Kidney (tissue), 14 donors: ENCODE results near the gene ST6GALNAC4. TPM values are rescaled to one million over a fixed set of nuclear protein-coding genes. Genes with fewer than 3 reads are reported as not detected.

Experiments used
- DNase-seq, 5 donors: peaks; one replicate each; pipeline ENCODE4 v3.0.0-alpha.2; 2013 to 2020
- FAIRE-seq: peaks from 2 replicates; lab custom pipeline; 2012; peaks lifted over from hg19 to GRCh38; lab: Jason Lieb, UNC
- H3K27ac ChIP-seq, 2 donors: one replicate each; pipeline ENCODE4 v1.7.0; 2013; ENCODE audit warnings: low read depth in 2 of 2, low read length in 2 of 2, inconsistent platforms in 1 of 2
- H3K27me3 ChIP-seq: one replicate; pipeline ENCODE4 v1.7.1; 2013; ENCODE audit warnings: low read length, inconsistent platforms; ENCODE audit not compliant: control insufficient read depth, insufficient read depth
- H3K36me3 ChIP-seq, 3 donors: one replicate each; pipeline versions ENCODE4 v1.7.0 to v1.7.1; 2013; ENCODE audit warnings: low read length in 3 of 3, control low read depth in 1 of 3, inconsistent platforms in 1 of 3; ENCODE audit not compliant: insufficient read depth in 3 of 3, control insufficient read depth in 2 of 3
- H3K4me1 ChIP-seq, 3 donors: one replicate each; pipeline versions ENCODE4 v1.7.0 to v1.7.1; 2013; ENCODE audit warnings: low read length in 3 of 3, inconsistent platforms in 1 of 3, low read depth in 1 of 3; ENCODE audit not compliant: control insufficient read depth in 2 of 3, insufficient read depth in 2 of 3
- H3K4me3 ChIP-seq, 3 donors: one replicate each; pipeline versions ENCODE4 v1.7.0 to v1.8.1; 2013; ENCODE audit warnings: low read length in 3 of 3, control low read depth in 1 of 3, inconsistent platforms in 1 of 3
- H3K9ac ChIP-seq, 3 donors: one replicate each; pipeline versions ENCODE4 v1.7.0 to v1.7.1; 2013; ENCODE audit warnings: low read length in 3 of 3, control low read depth in 1 of 3, inconsistent platforms in 1 of 3
- H3K9me3 ChIP-seq, 3 donors: one replicate each; pipeline versions ENCODE4 v1.7.0 to v1.7.1; 2013; ENCODE audit warnings: low read length in 3 of 3, control low read depth in 1 of 3, inconsistent platforms in 1 of 3; ENCODE audit not compliant: control insufficient read depth in 2 of 3, insufficient read depth in 1 of 3
- intact Hi-C: fragments of 100-400 bp; cut with DNase I; formaldehyde crosslinking; loops from one replicate; pipeline ENCODE4 v1.11.1; 2022
- polyA plus RNA-seq: library from polyadenylated mRNA; stranded (reverse); fragments of 350-450 nt; fragmentation: Illumina TruSeq; extraction: RNeasy Lipid Tissue Mini Kit (QIAGEN cat#74804); gene quantifications from one replicate; pipeline ENCODE4 v1.2.3, GENCODE V29; 2014; ENCODE audit warnings: low read depth, low replicate concordance; ENCODE audit not compliant: insufficient read depth
- total RNA-seq: library from RNA; stranded (reverse); fragmentation: NEBNext Ultra II Directional; extraction: Animal tissue kit (Norgen Biotek cat#: 25700); gene quantifications from one replicate; pipeline ENCODE4 v1.2.1, GENCODE V29; 2021
- TF ChIP-seq, protein P1 (sequence below): IDR thresholded peaks from 3 replicates; pipeline ENCODE4 v1.5.1; 2012; ENCODE audit warnings: mild to moderate bottlenecking, moderate library complexity, borderline replicate concordance; ENCODE audit not compliant: insufficient read depth; ENCODE audit errors: extremely low read depth
- donor health status: control.
- donor health status: control.
- donor health status: control.
- donor health status: control.
- donor health status: control.
- donor health status: DM: yes; HTN: yes; CAD: no.
- donor health status: Normal renal cell carcinoma (clear cell type).

ST6GALNAC4 gene
- total and polyA plus RNA-seq, 2 donors from 2014 or later: 31.4 to 31.6 TPM

DNA sequence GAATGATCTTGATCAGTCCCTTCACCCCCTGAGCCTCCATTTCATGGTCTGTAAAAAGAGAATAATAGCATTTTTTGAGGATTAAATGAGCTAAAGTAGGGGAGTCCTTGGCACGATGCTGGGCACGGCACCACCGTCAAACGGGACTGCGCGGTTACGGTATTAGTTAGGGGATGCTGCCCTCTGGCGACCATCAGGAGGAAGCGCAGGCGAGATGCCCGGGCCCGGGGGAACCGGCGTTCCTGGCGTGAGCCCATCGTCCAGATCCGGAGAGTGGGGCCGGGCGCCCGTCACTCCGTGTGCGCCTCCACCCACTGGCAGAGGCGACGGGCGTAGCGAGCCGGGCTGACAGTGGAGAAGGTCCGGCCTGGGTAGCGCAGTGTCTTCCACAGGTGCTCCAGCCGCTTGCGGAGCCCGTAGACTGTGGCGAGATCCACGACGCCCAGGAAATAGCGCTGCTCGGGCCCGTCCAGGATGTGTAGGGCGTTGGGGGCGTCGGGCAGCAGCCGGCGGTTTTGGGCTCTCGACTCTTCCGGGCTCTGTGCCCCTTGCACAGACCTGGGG, 4.8 kb upstream of the ST6GALNAC4 start:
- peak in 4 of 5 donors; percentile 41 to 88 (median 63) for DNase-seq
- H3K27ac ChIP-seq: no peak overlapping the region
- no peak overlapping the region for H3K4me3 ChIP-seq
- FAIRE-seq: no peak
- peaks cover 2% of the 10 kb centered on the region for H3K27me3 ChIP-seq
- TF ChIP-seq, protein P1, sequence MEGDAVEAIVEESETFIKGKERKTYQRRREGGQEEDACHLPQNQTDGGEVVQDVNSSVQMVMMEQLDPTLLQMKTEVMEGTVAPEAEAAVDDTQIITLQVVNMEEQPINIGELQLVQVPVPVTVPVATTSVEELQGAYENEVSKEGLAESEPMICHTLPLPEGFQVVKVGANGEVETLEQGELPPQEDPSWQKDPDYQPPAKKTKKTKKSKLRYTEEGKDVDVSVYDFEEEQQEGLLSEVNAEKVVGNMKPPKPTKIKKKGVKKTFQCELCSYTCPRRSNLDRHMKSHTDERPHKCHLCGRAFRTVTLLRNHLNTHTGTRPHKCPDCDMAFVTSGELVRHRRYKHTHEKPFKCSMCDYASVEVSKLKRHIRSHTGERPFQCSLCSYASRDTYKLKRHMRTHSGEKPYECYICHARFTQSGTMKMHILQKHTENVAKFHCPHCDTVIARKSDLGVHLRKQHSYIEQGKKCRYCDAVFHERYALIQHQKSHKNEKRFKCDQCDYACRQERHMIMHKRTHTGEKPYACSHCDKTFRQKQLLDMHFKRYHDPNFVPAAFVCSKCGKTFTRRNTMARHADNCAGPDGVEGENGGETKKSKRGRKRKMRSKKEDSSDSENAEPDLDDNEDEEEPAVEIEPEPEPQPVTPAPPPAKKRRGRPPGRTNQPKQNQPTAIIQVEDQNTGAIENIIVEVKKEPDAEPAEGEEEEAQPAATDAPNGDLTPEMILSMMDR: peak; percentile 94
- H3K36me3 ChIP-seq: no peaks in the 10 kb centered on the region
- intact Hi-C loops: loop anchor here (5.0 kb wide), 1 partner anchor 329 kb away; no protein-coding TSS in a partner anchor
- H3K9ac ChIP-seq: no peak overlapping the region
- H3K4me1 ChIP-seq: peaks cover 0 to 10% (median 0%) of the 10 kb centered on the region in 3 donors
- no peaks in the 10 kb centered on the region for H3K9me3 ChIP-seq

DNA sequence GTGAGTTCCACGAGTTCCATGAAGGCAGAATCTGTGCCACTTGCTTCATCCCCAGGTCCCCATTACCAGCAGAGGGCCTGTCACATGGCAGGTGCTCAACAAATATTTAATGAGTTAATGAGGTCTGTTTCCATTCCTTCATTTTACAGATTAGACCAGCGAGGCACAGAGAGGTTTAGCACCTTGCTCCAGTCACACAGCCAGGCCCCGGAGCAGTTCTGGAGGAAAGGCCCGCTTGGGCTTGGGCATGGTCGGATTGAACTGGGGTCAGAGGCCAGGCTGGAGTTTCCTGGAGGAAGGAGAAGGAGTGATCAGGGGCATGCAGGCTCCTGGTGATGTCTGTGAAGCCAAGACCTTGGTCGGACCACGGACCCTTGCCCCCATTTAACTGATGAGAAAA, 4.0 kb upstream of the ST6GALNAC4 start:
- FAIRE-seq (no peak), DNase-seq (no peak)
- Histone ChIP-seq H3K36me3 (no peaks in the 10 kb centered on the region), H3K9me3 (no peaks in the 10 kb centered on the region), H3K27ac (no peak overlapping the region), H3K4me1 (peaks cover 0 to 18% (median 0%) of the 10 kb centered on the region in 3 donors), H3K27me3 (no peaks in the 10 kb centered on the region), H3K4me3 (no peak overlapping the region), H3K9ac (no peak overlapping the region)
- TF ChIP-seq, protein P1: no peak
- intact Hi-C loops: loop anchor here (5.0 kb wide), 1 partner anchor 328 kb away; no protein-coding TSS in a partner anchor

DNA sequence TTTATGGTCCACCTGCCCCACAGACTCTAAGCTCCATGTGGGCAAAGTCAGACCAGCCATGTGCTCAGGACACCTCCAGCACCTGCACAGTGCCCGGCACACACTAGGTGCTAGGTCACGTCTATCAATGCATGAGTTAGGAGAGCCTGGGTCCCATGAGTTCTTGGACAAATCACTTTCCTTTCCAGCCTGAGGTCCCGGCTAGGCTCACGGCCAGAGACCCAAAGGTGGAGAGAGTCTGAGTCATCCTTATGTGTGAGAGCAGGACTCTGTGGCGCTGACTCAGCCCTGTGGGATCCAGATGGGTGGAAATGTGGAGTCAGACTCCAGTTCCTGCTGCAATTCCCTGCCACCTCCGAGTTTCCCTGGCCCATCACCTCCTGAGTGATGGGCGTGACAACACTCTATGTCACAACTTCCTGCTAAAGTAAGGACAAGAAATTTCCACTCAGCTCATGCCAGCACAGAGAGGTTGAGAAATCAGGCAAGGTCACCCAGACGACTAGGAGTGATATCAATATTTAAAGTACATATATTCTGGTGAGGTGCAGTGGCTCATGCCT, 2.5 kb upstream of the ST6GALNAC4 start:
- peaks cover 0 to 27% (median 0%) of the 10 kb centered on the region in 3 donors for H3K4me1 ChIP-seq
- no peaks in the 10 kb centered on the region for H3K36me3 ChIP-seq
- DNase-seq: peak in 1 of 5 donors; percentile 96
- FAIRE-seq: no peak
- H3K9me3 ChIP-seq: no peaks in the 10 kb centered on the region
- H3K9ac ChIP-seq: no peak overlapping the region
- no peaks in the 10 kb centered on the region for H3K27me3 ChIP-seq
- TF ChIP-seq, protein P1: no peak
- H3K27ac ChIP-seq: no peak overlapping the region
- intact Hi-C loops: no loop called here
- H3K4me3 ChIP-seq: no peak overlapping the region
